NCI-H69 (cell line): Measurements from ENCODE around the gene EPHA1.
"Not testable (repeated sequence)": the region's sequence is repeated elsewhere in the genome, so short reads cannot be mapped to it uniquely, and the experiment has no call there.

ENCODE experiments used
- DNase-seq: peaks from one replicate; lab custom pipeline; 2025; lab: John Stamatoyannopoulos, UW

Gene EPHA1

GRCh38 chr7:143431109-143431508 is 22.5 kb upstream of the EPHA1 start:
- DNase-seq = no peak

- DNase-seq = no peak
Observed at GRCh38 chr7:143429770-143430698, 21.4 kb upstream of the EPHA1 start.

DNA sequence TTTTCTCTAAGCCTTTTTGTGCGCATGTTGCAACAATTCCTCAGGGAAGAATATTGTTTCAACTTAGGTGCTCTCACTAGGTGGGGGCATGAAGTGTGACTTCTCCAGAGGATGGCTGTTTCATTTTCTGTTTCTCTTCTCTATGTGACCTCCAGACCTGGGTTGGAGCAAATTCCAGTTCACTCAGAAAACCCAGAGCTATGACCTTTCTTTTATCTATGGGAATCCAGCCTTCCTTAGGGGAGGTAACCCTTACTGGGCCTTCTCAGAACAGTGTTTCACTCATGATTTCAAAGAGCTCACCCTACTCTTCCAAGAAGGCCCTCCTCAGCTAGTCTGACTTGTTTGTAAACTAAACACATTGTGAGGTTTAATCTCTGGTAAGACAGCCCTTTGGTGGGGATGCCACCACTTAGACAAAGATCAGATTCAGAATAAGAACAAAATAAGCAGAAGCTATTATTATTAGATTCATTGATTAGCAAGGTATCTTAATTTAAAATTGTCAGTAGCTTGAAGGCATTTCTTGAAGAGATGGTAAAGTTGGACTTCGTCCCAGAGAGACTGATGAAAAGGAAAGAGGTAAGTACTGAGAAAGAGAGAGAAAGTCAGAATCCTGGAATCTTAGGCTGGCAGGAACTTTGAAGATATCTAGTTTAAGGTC is 18.0 kb upstream of the EPHA1 start:
- no peak for DNase-seq

GRCh38 chr7:143424476-143424875 is 15.8 kb upstream of the EPHA1 start:
- DNase-seq = not testable (repeated sequence)

DNA sequence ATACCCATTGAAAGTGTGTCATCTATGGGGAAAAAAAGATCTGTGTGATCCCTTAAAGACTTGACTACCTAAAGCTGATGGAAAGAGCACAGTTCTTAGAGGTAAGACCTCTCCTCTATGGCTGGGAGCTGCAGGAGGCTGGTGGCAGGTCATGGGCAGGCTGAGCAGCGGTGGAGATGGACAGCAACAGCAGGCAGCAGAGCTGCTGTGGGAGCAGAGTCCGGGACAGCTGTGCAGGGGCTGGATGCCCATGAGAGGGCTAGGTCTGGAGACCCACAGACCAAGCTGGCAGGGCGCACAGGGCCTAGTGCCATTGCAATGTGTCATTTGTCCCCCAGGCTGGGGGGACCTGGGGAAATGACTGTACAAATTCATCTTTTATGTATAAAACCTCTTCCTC is 13.4 kb upstream of the EPHA1 start:
- no peak for DNase-seq

- DNase-seq = not testable (repeated sequence)
Observed at GRCh38 chr7:143420624-143421023, 12.0 kb upstream of the EPHA1 start.

DNA sequence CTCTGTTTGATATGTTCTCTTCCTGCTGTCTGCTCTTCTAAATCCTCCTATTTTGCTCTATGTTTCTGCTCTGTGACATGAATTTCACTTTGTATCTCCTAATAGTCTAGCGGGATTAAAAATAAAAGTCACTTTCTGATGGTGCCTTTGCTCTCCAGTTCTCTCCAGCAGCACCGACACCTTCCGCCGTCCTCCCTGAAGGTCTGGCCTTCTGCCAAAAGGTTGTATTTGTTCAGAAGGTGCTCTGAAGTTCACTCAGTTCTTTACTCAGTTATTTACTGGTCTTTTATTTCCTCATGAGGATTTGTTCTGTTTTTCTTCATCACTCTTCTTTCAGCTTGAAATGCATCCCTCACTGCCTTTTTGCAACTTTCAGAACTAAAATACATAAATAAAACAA is 11.2 kb upstream of the EPHA1 start:
- peak; percentile 56 for DNase-seq

DNA sequence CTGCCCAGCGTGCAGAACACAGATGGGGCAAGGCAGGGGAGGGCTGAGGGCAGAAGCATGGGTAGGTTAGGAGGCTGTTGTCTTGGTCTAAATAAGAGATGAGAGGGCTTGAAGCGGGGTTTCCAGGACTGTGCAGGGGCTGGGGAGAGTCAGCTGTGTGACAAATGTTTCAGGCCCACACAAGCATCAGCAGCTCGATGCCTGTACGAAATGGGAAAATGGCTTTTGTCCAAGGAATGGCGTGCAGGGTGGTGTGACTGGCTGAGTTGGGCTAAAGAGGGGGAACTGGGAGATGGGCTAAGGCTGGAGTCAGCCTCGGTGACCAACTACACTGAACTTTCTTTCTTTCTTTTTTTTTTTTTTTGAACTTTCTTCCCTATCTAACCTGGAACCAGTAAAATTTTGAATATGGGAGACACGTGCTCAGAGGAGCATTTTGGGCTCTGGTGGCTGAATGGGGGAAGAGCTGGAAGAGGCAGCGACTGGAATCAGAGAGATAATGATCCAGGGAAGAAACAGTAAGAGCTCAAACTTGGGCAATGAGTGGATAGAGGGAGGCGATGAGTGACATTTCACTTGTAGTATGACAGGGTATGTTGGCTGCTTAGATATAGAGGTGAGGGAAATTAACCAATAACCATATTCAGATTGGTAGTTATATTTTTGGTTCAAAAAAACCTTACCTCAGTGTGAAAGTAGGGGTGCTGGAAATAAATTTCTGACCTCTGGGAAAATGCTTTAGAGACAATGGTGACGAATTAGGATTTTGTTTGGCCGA is 10.2 kb upstream of the EPHA1 start:
- no peak for DNase-seq

GRCh38 chr7:143417734-143418383 is 9.2 kb upstream of the EPHA1 start:
- DNase-seq = no peak

DNA sequence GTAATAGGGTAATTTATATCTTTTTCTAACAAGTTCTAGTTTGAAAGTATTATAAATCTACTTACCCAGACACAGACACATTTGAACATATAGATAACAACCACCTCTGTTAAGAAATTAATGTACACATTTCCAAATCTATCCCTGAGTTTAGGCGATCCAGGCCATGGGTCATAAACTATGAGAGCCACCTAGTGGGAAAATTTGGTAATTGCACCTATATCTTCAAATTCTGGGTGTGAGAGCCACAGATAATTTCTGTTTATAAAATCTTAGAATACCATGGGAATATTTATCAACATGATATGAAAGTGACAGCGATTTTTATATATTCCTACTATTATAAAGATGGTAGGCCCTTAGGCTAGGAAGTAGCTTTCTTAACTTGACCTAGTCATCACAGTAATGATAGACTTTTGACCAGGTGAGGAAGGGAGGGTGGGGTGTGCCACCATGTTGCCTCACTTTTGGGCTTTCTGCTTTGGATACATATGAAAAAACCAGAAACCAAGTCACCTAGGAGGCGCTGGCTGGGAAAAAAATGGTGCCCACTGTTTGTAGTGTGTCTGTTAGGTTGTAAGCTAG is 8.0 kb upstream of the EPHA1 start:
- DNase-seq = peak; percentile 60

- DNase-seq = no peak
Observed at GRCh38 chr7:143415742-143416397, 7.2 kb upstream of the EPHA1 start.

DNA sequence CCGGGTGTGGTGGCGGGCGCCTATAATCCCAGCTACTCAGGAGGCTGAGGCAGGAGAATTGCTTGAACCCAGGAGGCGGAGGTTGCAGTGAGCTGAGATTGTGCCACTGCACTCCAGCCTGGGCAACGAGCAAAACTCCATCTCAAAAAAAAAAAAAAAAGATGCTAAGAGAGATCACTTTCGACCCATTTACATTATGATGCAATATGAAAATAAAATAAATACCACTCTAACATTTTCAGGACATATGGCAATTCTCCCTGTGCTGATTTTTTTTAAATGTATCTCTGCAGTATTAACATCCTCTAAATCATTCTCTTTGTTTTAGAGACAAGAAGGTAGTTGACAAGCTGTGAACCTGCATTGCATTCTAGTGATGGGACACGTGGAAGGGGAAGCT is 6.6 kb upstream of the EPHA1 start:
- not testable (repeated sequence) for DNase-seq

DNA sequence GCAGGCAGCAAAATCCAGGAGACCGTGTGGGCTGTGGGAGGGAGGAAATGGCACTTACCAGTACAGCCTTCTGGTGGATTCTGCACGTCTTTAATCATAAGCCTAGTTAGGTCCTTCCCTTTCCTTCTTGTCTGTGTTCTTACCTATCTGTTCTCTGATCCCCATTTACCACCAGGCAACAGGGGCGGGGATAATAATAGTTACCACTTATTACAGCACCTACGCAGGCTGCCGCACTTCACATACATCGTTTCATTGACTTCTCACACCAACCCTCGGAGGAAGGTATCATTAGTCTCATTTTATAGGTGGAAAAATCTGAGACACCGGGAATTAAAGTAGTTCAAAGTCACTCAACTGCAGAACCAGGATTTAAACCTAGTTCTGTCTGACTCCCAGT is 4.5 kb upstream of the EPHA1 start:
- DNase-seq = no peak

GRCh38 chr7:143411976-143412708 is 3.5 kb upstream of the EPHA1 start:
- DNase-seq = no peak

- DNase-seq = no peak
Observed at GRCh38 chr7:143410521-143411004, 1.9 kb upstream of the EPHA1 start.

DNA sequence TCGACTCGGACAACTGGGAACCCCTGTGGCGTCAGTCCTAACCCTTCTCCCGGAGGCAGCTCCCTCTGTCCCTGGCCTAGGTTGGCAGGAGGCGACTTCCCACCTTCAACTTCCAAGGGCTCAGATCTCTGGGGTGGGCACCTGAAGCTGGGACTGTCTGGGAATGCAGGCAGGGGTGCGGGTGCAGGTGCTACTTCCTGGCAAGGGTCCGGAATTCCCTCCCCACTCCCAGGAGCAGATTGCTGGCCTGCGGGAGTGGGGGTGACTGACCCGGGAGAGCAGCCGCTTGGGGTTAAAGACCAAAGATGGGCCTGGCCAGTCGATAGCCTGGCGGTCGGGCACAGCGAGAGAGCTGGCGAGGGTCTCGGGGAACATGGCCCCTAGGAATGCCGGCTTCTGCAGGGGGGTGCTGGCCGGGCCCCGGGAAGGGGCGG is 387 bp downstream of the EPHA1 start:
- DNase-seq = no peak

- no peak for DNase-seq
Observed at GRCh38 chr7:143407287-143408251, 1.1 kb downstream of the EPHA1 start.

- DNase-seq = peak; percentile 27
Observed at GRCh38 chr7:143406002-143406357, 2.7 kb downstream of the EPHA1 start.
